ENCODE measurements around the gene PTP4A1. TPM values are rescaled to one million over a fixed set of nuclear protein-coding genes. Genes with fewer than 3 reads are reported as not detected.

The PTP4A1 gene
- total and polyA plus RNA-seq, 2 of the 4 experiments (the other 2 are of a cell fraction), result 31.2 to 53.1 TPM

DNA sequence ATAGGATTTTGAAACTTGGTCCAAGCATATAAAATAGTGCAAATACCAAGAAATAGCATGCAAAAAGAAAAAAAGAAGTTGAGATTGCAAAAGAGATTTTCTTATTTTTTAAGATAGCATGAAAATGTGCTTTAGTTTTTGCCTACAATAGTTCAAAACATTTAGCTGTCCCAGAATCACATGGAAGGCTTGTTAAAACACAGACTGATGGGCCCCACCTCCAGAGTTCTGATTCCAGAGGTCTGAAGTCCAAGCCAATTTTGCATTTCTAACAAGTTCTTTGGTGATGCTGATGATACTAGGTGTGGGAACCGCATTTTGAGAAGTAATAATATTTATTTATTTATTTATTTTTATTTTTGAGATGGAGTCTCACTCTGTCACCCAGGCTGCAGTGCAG lies 33.7 kb upstream of the PTP4A1 start:
- no peaks in the 10 kb centered on the region for H3K9me1 ChIP-seq (ENCODE audit: insufficient read depth, low read length)
- no TSS peak for BruUV-seq (replicated peaks)
- H2AK5ac ChIP-seq (ENCODE audit: low read depth, low read length), result no peak overlapping the region
- DNase-seq (no peak), ATAC-seq (ENCODE audit: low read depth) (no peak)
- TF ChIP-seq MAFK (IDR thresholded peaks at IDR 0.05; ENCODE audit: low read depth, low read length) (no peak), RAD21 (IDR thresholded peaks at IDR 0.05; ENCODE audit: low read length) (no peak), RFX5 (IDR thresholded peaks at IDR 0.05; ENCODE audit: low read depth, low read length) (no peak), SMC3 (IDR thresholded peaks at IDR 0.05; ENCODE audit: low read depth, low read length) (no peak), FOS (IDR thresholded peaks at IDR 0.05; ENCODE audit: low read depth, low read length) (no peak), NFE2L2 (IDR thresholded peaks at IDR 0.05; ENCODE audit: low read depth, low read length) (no peak), BHLHE40 (IDR thresholded peaks at IDR 0.05; ENCODE audit: low read depth, low read length) (no peak), POLR2A (IDR thresholded peaks at IDR 0.05; ENCODE audit: low read depth, low read length) (no peak), RCOR1 (IDR thresholded peaks at IDR 0.05; ENCODE audit: insufficient replicate concordance, low read length) (no peak), MXI1 (IDR thresholded peaks at IDR 0.05; ENCODE audit: borderline replicate concordance, low read depth, low read length) (no peak), MAZ (IDR thresholded peaks at IDR 0.05; ENCODE audit: borderline replicate concordance, low read depth, low read length) (no peak), CHD1 (IDR thresholded peaks at IDR 0.05; ENCODE audit: low read depth, low read length) (no peak), CEBPB (IDR thresholded peaks at IDR 0.05; ENCODE audit: low read depth, low read length) (no peak)
- TF ChIP-seq, protein P1, sequence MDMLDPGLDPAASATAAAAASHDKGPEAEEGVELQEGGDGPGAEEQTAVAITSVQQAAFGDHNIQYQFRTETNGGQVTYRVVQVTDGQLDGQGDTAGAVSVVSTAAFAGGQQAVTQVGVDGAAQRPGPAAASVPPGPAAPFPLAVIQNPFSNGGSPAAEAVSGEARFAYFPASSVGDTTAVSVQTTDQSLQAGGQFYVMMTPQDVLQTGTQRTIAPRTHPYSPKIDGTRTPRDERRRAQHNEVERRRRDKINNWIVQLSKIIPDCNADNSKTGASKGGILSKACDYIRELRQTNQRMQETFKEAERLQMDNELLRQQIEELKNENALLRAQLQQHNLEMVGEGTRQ (IDR thresholded peaks at IDR 0.05; ENCODE audit: low read depth, low read length), result no peak
- TF ChIP-seq, protein P2, sequence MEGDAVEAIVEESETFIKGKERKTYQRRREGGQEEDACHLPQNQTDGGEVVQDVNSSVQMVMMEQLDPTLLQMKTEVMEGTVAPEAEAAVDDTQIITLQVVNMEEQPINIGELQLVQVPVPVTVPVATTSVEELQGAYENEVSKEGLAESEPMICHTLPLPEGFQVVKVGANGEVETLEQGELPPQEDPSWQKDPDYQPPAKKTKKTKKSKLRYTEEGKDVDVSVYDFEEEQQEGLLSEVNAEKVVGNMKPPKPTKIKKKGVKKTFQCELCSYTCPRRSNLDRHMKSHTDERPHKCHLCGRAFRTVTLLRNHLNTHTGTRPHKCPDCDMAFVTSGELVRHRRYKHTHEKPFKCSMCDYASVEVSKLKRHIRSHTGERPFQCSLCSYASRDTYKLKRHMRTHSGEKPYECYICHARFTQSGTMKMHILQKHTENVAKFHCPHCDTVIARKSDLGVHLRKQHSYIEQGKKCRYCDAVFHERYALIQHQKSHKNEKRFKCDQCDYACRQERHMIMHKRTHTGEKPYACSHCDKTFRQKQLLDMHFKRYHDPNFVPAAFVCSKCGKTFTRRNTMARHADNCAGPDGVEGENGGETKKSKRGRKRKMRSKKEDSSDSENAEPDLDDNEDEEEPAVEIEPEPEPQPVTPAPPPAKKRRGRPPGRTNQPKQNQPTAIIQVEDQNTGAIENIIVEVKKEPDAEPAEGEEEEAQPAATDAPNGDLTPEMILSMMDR (conservative IDR thresholded peaks at IDR 0.05; ENCODE audit: low read depth, low read length), result no peak
- TF ChIP-seq, protein P3, sequence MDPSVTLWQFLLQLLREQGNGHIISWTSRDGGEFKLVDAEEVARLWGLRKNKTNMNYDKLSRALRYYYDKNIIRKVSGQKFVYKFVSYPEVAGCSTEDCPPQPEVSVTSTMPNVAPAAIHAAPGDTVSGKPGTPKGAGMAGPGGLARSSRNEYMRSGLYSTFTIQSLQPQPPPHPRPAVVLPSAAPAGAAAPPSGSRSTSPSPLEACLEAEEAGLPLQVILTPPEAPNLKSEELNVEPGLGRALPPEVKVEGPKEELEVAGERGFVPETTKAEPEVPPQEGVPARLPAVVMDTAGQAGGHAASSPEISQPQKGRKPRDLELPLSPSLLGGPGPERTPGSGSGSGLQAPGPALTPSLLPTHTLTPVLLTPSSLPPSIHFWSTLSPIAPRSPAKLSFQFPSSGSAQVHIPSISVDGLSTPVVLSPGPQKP (IDR thresholded peaks at IDR 0.05; ENCODE audit: borderline replicate concordance, low read depth, low read length), result no peak
- H4K20me1 ChIP-seq (ENCODE audit: insufficient read depth, low read length), result no peaks in the 10 kb centered on the region
- WGBS, 2 experiments (ENCODE audit: extremely low coverage in 2 of 2, insufficient read length in 1 of 2), result no CpG with 5 or more reads among the region's 1 CpG
- H3K79me1 ChIP-seq (ENCODE audit: low read depth in 1 of 2, low read length in 2 of 2), result no peaks in the 10 kb centered on the region
- H2BK20ac ChIP-seq (ENCODE audit: low read depth, low read length), result no peak overlapping the region
- H3K4me2 ChIP-seq (ENCODE audit: low read depth, low read length), result no peak overlapping the region
- in situ Hi-C loops (cut with MboI; ENCODE audit: low sequenced_read_pairs), result no loop called here
- H4K8ac ChIP-seq (ENCODE audit: low read depth in 2 of 2, low read length in 2 of 2), result no peak overlapping the region
- H2BK15ac ChIP-seq (ENCODE audit: low read depth, low read length), result no peak overlapping the region
- no peak overlapping the region for H3K56ac ChIP-seq (ENCODE audit: extremely low read depth, insufficient read depth, low read length)
- no peak overlapping the region for H2BK120ac ChIP-seq (ENCODE audit: low read depth, low read length)
- no peak overlapping the region for H4K91ac ChIP-seq (ENCODE audit: insufficient read depth, low read depth, low read length)
- no peaks in the 10 kb centered on the region for H3K36me3 ChIP-seq (ENCODE audit: control insufficient read depth, insufficient read depth, low read length)
- intact Hi-C loops (cut with micrococcal nuclease), result no loop called here
- no peak overlapping the region for H3K9ac ChIP-seq (ENCODE audit: low read depth, low read length)
- ChIA-PET POLR2A (ENCODE audit: unreplicated experiment) (no interaction called here), CTCF (interaction anchor here (1.1 kb wide), 1 partner anchor 17 kb away, joined by 3 read pairs; no protein-coding TSS in a partner anchor)
- no peak overlapping the region for H3K4me3 ChIP-seq (ENCODE audit: insufficient read depth, low read depth, low read length)
- H3K27ac ChIP-seq (ENCODE audit: insufficient read depth, low read length), result no peak overlapping the region
- H2AK9ac ChIP-seq (replicated peaks; ENCODE audit: low read depth, low read length, poor library complexity), result no peak overlapping the region
- no peak overlapping the region for H3K14ac ChIP-seq (replicated peaks; ENCODE audit: low read depth, low read length)
- no peaks in the 10 kb centered on the region for H3K9me3 ChIP-seq (ENCODE audit: control insufficient read depth, insufficient read depth, low read length)
- no peak overlapping the region for H2BK5ac ChIP-seq (ENCODE audit: low read depth, low read length, poor library complexity, severe bottlenecking)
- H2AFZ ChIP-seq (replicated peaks; ENCODE audit: low read length, poor library complexity), result no peak overlapping the region
- no peak overlapping the region for H4K5ac ChIP-seq (ENCODE audit: low read depth, low read length)
- H3K4me1 ChIP-seq (ENCODE audit: control insufficient read depth, insufficient read depth, low read length), result no peaks in the 10 kb centered on the region
- dilution Hi-C loops (cut with HindIII; ENCODE audit: low sequenced_read_pairs, unreplicated experiment), result no loop called here
- H3K18ac ChIP-seq (ENCODE audit: low read depth, low read length), result no peak overlapping the region
- H3K27me3 ChIP-seq (ENCODE audit: control insufficient read depth, insufficient read depth, low read length), result no peaks in the 10 kb centered on the region; the same call in 1 of the 2 replicates
- H3K4ac ChIP-seq (ENCODE audit: low read depth, low read length), result no peak overlapping the region
- no peak overlapping the region for H3K23ac ChIP-seq (ENCODE audit: low read depth, low read length)
